K562 (cell line): ENCODE data around the gene SRRM5. TPM values are rescaled to one million over a fixed set of nuclear protein-coding genes. Genes with fewer than 3 reads are reported as not detected.
"Not testable (repeated sequence)": the region's sequence is repeated elsewhere in the genome, so short reads cannot be mapped to it uniquely, and the experiment has no call there.

Source experiments
- ATAC-seq: fragments of 200-7000 bp; cut with Tn5 transposase; 3 replicates; pipeline ENCODE4 v1.9.1; 2020; ENCODE audit warnings: moderate library complexity
- BruUV-seq: library from RNA; stranded (reverse); fragments of 400-500 nt; replicated peaks from 2 replicates; lab custom pipeline; 2021; lab: Mats Ljungman, UMichigan
- CTCF ChIA-PET: fragments of 300-600 bp; formaldehyde crosslinking; extraction: SDS; loops from one replicate; lab custom pipeline; 2021; ENCODE audit warnings: low intra/inter-chr PET ratio; lab: Yijun Ruan, JAX
- POLR2A ChIA-PET: fragments of 300-600, 350-650 bp; sonication (Branson Sonifier 250); formaldehyde crosslinking; extraction: SDS; loops from one replicate; lab custom pipeline; 2021; ENCODE audit warnings: antibody characterized with exemption, inconsistent platforms; lab: Yijun Ruan, JAX
- DNase-seq, 4 experiments: peaks; one replicate each; pipeline versions ENCODE4 v3.0.0 to v3.0.0-alpha.2; 2011 to 2018; ENCODE audit warnings: low spot score in 3 of 4, mixed read lengths in 3 of 4; ENCODE audit errors: extremely low read depth in 1 of 4
- FAIRE-seq: peaks from 2 replicates; lab custom pipeline; 2011; peaks lifted over from hg19 to GRCh38; lab: Jason Lieb, UNC
- H2AFZ ChIP-seq: 2 replicates; pipeline ENCODE4 v1.6.0; 2011; ENCODE audit warnings: low read depth, low read length, control low read depth, inconsistent platforms
- H3K27ac ChIP-seq: fragments of 200-600 bp; 3 replicates; pipeline ENCODE4 v1.8.0; 2011; ENCODE audit warnings: low read depth, mild to moderate bottlenecking, control low read depth, inconsistent platforms, low read length, moderate library complexity, mixed read lengths; ENCODE audit errors: extremely low read depth
- H3K27me3 ChIP-seq, 2 experiments: fragments of 300-600 bp in 1 of 2; 2 replicates in 1 of 2; 3 replicates in 1 of 2; pipeline versions ENCODE4 v1.6.0 to v1.8.0; 2011; ENCODE audit warnings: inconsistent platforms in 2 of 2, low read length in 2 of 2, mild to moderate bottlenecking in 1 of 2, mixed read lengths in 1 of 2, moderate library complexity in 1 of 2; ENCODE audit not compliant: control insufficient read depth in 2 of 2, insufficient read depth in 2 of 2
- H3K36me3 ChIP-seq: fragments of 300-600 bp; 3 replicates; pipeline ENCODE4 v1.8.0; 2011; ENCODE audit warnings: mild to moderate bottlenecking, low read length, inconsistent platforms; ENCODE audit not compliant: control insufficient read depth, insufficient read depth
- H3K4me1 ChIP-seq, 2 experiments: fragments of 200-600 bp in 1 of 2; replicated peaks in 1 of 2; 2 replicates in 1 of 2; 3 replicates in 1 of 2; pipeline versions ENCODE4 v1.5.1 to v1.8.0; 2011; ENCODE audit warnings: inconsistent platforms in 2 of 2, low read length in 2 of 2, mild to moderate bottlenecking in 1 of 2, mixed read lengths in 1 of 2, moderate library complexity in 1 of 2; ENCODE audit not compliant: control insufficient read depth in 2 of 2, insufficient read depth in 2 of 2
- H3K4me2 ChIP-seq: 2 replicates; pipeline ENCODE4 v1.6.1; 2011; ENCODE audit warnings: low read length, control low read depth, inconsistent platforms, mixed read lengths; ENCODE audit not compliant: insufficient read depth
- H3K4me3 ChIP-seq: fragments of 200-600 bp; sonication (generic), shearing (Covaris generic); 2 replicates; pipeline ENCODE4 v1.5.1; 2016; ENCODE audit warnings: control low read depth, inconsistent platforms
- H3K79me2 ChIP-seq: fragments of 200-600 bp; 3 replicates; pipeline ENCODE4 v1.8.0; 2011; ENCODE audit warnings: low read length, inconsistent platforms; ENCODE audit not compliant: control insufficient read depth, insufficient read depth
- H3K9ac ChIP-seq, 2 experiments: 2 replicates each; pipeline versions ENCODE4 v1.6.0 to v1.6.1; 2011; ENCODE audit warnings: low read depth in 2 of 2, low read length in 2 of 2, control low read depth in 1 of 2, inconsistent platforms in 1 of 2, mild to moderate bottlenecking in 1 of 2, mixed read lengths in 1 of 2; ENCODE audit not compliant: insufficient read depth in 1 of 2
- H3K9me1 ChIP-seq: one replicate; pipeline ENCODE4 v1.6.0; 2011; ENCODE audit warnings: inconsistent platforms, mild to moderate bottlenecking, low read length, moderate library complexity; ENCODE audit not compliant: control insufficient read depth, insufficient read depth
- H3K9me3 ChIP-seq: replicated peaks from 2 replicates; pipeline ENCODE4 v1.5.1; 2011; ENCODE audit warnings: low read depth, low read length, inconsistent platforms; ENCODE audit not compliant: control insufficient read depth, insufficient read depth
- H4K20me1 ChIP-seq: replicated peaks from 2 replicates; pipeline ENCODE4 v1.6.1; 2011; ENCODE audit warnings: low read length, inconsistent platforms, mixed read lengths; ENCODE audit not compliant: control insufficient read depth, insufficient read depth
- ARID1B ChIP-seq: fragments of 450-650 bp; IDR thresholded peaks from 2 replicates; pipeline ENCODE4 v1.6.1; 2016; ENCODE audit warnings: antibody characterized with exemption, mild to moderate bottlenecking, inconsistent platforms
- ATF3 ChIP-seq, 2 experiments: fragments of 450-650 bp in 1 of 2; sonication (generic) in 1 of 2; formaldehyde crosslinking in 1 of 2; IDR thresholded peaks in 1 of 2; conservative IDR thresholded peaks in 1 of 2; 2 replicates each; pipeline versions ENCODE4 v1.6.1 to v1.8.1; 2016 to 2023; ENCODE audit warnings: mild to moderate bottlenecking in 2 of 2, moderate library complexity in 2 of 2, inconsistent platforms in 1 of 2, missing genetic modification reagents in 1 of 2
- CHD1 ChIP-seq: fragments of 200-600 bp; sonication (generic); IDR thresholded peaks from one replicate; pipeline ENCODE4 v1.6.1; 2012; ENCODE audit warnings: mild to moderate bottlenecking, moderate library complexity, low read length, inconsistent platforms
- DACH1 ChIP-seq: fragments of 450-650 bp; IDR thresholded peaks from 2 replicates; pipeline ENCODE4 v1.6.1; 2018; ENCODE audit not compliant: partially characterized antibody
- EGR1 ChIP-seq: fragments of 450-650 bp; conservative IDR thresholded peaks from 2 replicates; pipeline ENCODE4 v1.6.1; 2017; ENCODE audit warnings: mild to moderate bottlenecking
- NFE2 ChIP-seq: IDR thresholded peaks from 2 replicates; pipeline ENCODE4 v1.6.1; 2014; ENCODE audit warnings: antibody characterized with exemption, low read depth
- POLR2H ChIP-seq: IDR thresholded peaks from 2 replicates; pipeline ENCODE4 v1.6.1; 2016; ENCODE audit warnings: missing genetic modification characterization, low read depth, mild to moderate bottlenecking, control low read depth, missing compliant biosample characterization, moderate library complexity
- SRSF7 ChIP-seq: fragments of 200-400 bp; formaldehyde crosslinking; optimal IDR thresholded peaks from 2 replicates; pipeline ENCODE3; 2017; ENCODE audit warnings: mild to moderate bottlenecking, low read depth, low read length
- STAT5B ChIP-seq: fragments of 250-450 bp; sonication (Bioruptor Pico); IDR thresholded peaks from 2 replicates; pipeline ENCODE4 v1.8.0; 2021; ENCODE audit warnings: mild to moderate bottlenecking, inconsistent platforms
- ZBTB7A ChIP-seq: IDR thresholded peaks from 2 replicates; pipeline ENCODE4 v1.6.1; 2011; ENCODE audit warnings: low read depth, mild to moderate bottlenecking, low read length, moderate library complexity, borderline replicate concordance; ENCODE audit not compliant: control insufficient read depth
- ZC3H8 ChIP-seq: fragments of 450-650 bp; IDR thresholded peaks from 2 replicates; pipeline ENCODE4 v1.6.1; 2017
- ZNF778 ChIP-seq: fragments of 450-650 bp; formaldehyde crosslinking; IDR thresholded peaks from 2 replicates; pipeline ENCODE4 v1.4.0; 2020; ENCODE audit warnings: mild to moderate bottlenecking, moderate library complexity
- WGBS: fragments of 100-300 bp; shearing (Covaris generic); methylation state at CpG from one replicate; pipeline ENCODE4 v1.1.6; 2016; ENCODE audit warnings: low coverage, mixed read lengths; ENCODE audit not compliant: insufficient coverage; ENCODE audit errors: missing lambda C conversion rate; 5-methylcytosine and 5-hydroxymethylcytosine counted together
- in situ Hi-C: fragments of 300-500 bp; cut with MboI; formaldehyde crosslinking; loops from 4 replicates; pipeline ENCODE4 v1.15.0; 2018; ENCODE audit warnings: inconsistent platforms, mixed read lengths
- intact Hi-C: fragments of 100-400 bp; cut with micrococcal nuclease; formaldehyde crosslinking; loops from 2 replicates; pipeline ENCODE4 v1.14.2; 2022
- polyA plus RNA-seq, 8 experiments: library from polyadenylated mRNA; depleted of rRNA in 4 of 8; stranded (reverse) in 5 of 8; unstranded in 3 of 8; fragments of >200 nt; fragmentation: Nextera tagmentation in 2 of 8; fragmentation: Illumina TruSeq in 1 of 8; extraction: Ambion mirVana in 2 of 8; extraction: Trizol in 1 of 8; gene quantifications; 2 replicates each; pipeline versions ENCODE4 v1.2.1 to v1.2.3, GENCODE V29; 2011 to 2014; ENCODE audit warnings: inconsistent platforms in 1 of 8, missing spikeins in 1 of 8
- total RNA-seq, 7 experiments: library from RNA; depleted of rRNA in 6 of 7; stranded (reverse); fragments of >200 nt in 6 of 7; fragmentation: Illumina TruSeq in 2 of 7; extraction: Trizol in 2 of 7; gene quantifications; 2 replicates each; pipeline versions ENCODE4 v1.2.1 to v1.2.3, GENCODE V29; 2011 to 2021; ENCODE audit warnings: low replicate concordance in 1 of 7
- TF ChIP-seq, protein P1 (sequence below): sonication (generic); formaldehyde crosslinking; IDR thresholded peaks from 2 replicates; pipeline ENCODE4 v1.8.0; 2022; ENCODE audit warnings: missing genetic modification reagents, mild to moderate bottlenecking, moderate library complexity, borderline replicate concordance

The SRRM5 gene
- total and polyA plus RNA-seq, 9 of the 15 experiments (the other 6 are each of a cell fraction or from before 2014, with no cell fraction given), result 0.09 to 0.45 (median 0.18) TPM; not detected in 2

- H3K79me2 ChIP-seq, H2AFZ ChIP-seq, intact Hi-C loops, ATAC-seq, BruUV-seq, H3K4me3 ChIP-seq, H3K27ac ChIP-seq, CTCF ChIA-PET, H3K36me3 ChIP-seq, in situ Hi-C loops, H3K27me3 ChIP-seq, H3K4me2 ChIP-seq, DNase-seq, H4K20me1 ChIP-seq, H3K9me1 ChIP-seq, H3K9me3 ChIP-seq, FAIRE-seq: not testable (repeated sequence)
- peaks cover 18 to 34% of the 10 kb centered on the region in 2 experiments; a peak in 4 of 5 replicates for H3K4me1 ChIP-seq
- H3K9ac ChIP-seq, result peak overlapping the region in 1 of 2 experiments; percentile 86; a peak in 1 of 4 replicates
- TF ChIP-seq ZBTB7A, result peak; percentile 2; the same call in 1 of the 2 replicates
- WGBS, result no CpG with 5 or more reads among the region's 2 CpGs
- POLR2A ChIA-PET, result interaction anchor here (0.6 to 0.7 kb wide), 2 partner anchors 41 to 175 kb away, joined by 3 read pairs; no protein-coding TSS in a partner anchor
Measured at GRCh38 chr19:43635561-43635940, 23.7 kb downstream of the SRRM5 start.

DNA sequence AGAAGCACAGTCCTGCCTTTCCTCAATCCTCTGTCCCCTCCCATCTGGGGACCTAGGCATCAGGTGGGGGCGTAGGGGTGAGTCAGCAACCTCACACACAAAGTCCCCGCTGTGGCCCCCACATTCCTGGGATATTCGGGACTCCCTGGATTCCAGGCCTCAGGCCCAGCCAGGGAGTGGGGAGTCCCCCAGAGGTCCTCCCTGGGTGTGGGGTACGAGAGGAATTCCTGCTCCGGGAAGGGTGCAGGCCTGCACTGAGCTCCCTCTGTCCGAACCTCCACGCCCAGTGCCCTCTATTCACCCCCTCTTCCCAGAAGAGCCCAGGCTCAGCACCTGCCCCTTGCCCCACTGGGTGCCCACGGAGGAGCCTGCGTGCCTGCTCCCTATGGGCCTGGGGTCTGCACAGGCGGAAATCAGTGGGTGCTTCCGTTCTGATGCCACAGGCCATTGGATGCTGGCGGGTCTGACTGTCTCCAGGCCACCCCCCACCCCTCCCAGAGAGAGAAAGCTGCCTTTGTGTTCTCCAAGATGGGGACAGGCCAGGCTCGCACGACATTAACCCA lies 24.3 kb downstream of the SRRM5 start:
- in situ Hi-C loops (no loop called here), intact Hi-C loops (no loop called here)
- no peak for TF ChIP-seq SRSF7
- TF ChIP-seq ATF3 (IDR thresholded peaks at IDR 0.05), result 0 out of 2 replicates have a peak, but pooled peaks have one; percentile 18
- no peak for TF ChIP-seq ATF3 (CRISPR knock-in tag; conservative IDR thresholded peaks at IDR 0.05)
- no peak for TF ChIP-seq ARID1B
- no peak for TF ChIP-seq DACH1
- peak; percentile 75 for TF ChIP-seq EGR1
- TF ChIP-seq STAT5B, result no peak
- no peak for TF ChIP-seq POLR2H (tag)
- no peak for TF ChIP-seq CHD1
- peak; percentile 43; the same call in 1 of the 2 replicates for TF ChIP-seq NFE2
- TF ChIP-seq ZNF778 (CRISPR knock-in tag), result no peak
- TF ChIP-seq ZC3H8, result no peak
- TF ChIP-seq, protein P1, sequence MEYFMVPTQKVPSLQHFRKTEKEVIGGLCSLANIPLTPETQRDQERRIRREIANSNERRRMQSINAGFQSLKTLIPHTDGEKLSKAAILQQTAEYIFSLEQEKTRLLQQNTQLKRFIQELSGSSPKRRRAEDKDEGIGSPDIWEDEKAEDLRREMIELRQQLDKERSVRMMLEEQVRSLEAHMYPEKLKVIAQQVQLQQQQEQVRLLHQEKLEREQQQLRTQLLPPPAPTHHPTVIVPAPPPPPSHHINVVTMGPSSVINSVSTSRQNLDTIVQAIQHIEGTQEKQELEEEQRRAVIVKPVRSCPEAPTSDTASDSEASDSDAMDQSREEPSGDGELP (CRISPR knock-in tag), result no peak
- Histone ChIP-seq H2AFZ (no peak overlapping the region), H3K27ac (no peak overlapping the region), H3K9ac (peak overlapping the region in 1 of 2 experiments; percentile 37; a peak in 2 of 4 replicates), H3K27me3 (peaks cover 9% of the 10 kb centered on the region in 2 experiments), H3K79me2 (no peaks in the 10 kb centered on the region), H3K4me2 (no peak overlapping the region), H3K4me1 (peaks cover 18 to 34% of the 10 kb centered on the region in 2 experiments; a peak in 4 of 5 replicates), H4K20me1 (no peaks in the 10 kb centered on the region), H3K9me1 (no peaks in the 10 kb centered on the region), H3K36me3 (no peaks in the 10 kb centered on the region), H3K4me3 (no peak overlapping the region), H3K9me3 (no peaks in the 10 kb centered on the region)
- BruUV-seq, result no TSS peak
- WGBS, result 55% methylated on average over 11 of the region's 14 CpGs
- CTCF ChIA-PET, result no interaction called here
- DNase-seq (peak in 1 of 4 experiments; percentile 27), ATAC-seq (no peak), FAIRE-seq (no peak)
- POLR2A ChIA-PET, result interaction anchor here (0.6 kb wide), 1 partner anchor 176 kb away, joined by 3 read pairs; no protein-coding TSS in a partner anchor
